Activated CD8-positive, alpha-beta memory T cell treated with anti-CD3 and anti-CD28 coated beads for 48 hours (primary cell): Measurements from ENCODE around the gene SCAMP4.

Experiments
- DNase-seq, 3 experiments: peaks; one replicate each; pipeline ENCODE4 v3.0.0-alpha.2; 2020; ENCODE audit warnings: low read depth in 2 of 3, low spot score in 2 of 3

Gene SCAMP4

DNA sequence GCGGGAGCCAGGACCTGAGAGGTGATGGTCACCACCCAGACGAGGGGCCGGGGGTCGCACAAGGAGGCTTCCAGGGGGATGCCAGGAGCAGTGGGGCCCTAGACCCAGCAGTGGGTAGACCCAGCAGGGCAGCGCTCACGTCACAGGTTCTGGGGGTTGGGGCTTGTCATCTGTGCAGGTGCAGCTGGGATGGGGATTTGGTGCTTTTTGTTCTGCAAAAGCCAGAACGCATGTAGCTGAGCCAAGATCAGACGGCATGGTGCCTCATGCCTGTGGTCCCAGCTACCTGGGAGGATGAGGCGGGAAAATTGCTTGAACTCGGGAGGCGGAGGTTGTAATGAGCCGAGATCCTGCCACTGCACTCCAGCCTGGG lies 50.9 kb downstream of the SCAMP4 start:
- no peak for DNase-seq

DNA sequence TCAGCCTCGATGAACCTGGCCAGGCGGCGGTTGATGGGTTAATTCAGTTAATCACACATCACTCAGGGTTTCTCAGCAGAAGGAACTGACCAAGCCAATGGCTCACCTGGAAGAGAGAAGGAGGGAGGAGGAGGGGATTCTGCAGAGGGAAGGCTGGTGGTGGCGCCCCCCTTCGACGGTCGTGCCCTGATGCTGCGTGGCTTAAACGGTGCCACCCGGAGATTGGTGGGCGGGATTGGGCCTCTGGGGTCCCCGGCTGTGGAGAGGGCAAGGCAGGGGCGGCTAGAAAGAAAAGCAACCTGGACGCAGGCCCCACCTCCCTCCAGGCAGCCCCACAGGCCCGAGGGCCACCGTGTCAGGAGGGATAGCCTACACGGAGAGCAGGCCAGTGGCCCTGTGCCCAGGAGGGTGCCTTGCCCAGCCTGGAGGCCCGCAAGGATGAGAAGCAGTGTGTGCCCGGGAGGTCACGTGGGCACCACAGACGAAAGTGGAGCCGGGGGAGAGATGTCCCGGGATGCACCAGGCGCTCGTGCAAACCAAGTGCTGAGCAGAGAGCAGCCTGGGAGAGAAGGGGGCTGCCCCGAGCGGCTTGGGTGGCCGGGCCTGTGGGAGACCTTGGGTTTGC lies 51.8 kb downstream of the SCAMP4 start:
- no peak for DNase-seq

DNA sequence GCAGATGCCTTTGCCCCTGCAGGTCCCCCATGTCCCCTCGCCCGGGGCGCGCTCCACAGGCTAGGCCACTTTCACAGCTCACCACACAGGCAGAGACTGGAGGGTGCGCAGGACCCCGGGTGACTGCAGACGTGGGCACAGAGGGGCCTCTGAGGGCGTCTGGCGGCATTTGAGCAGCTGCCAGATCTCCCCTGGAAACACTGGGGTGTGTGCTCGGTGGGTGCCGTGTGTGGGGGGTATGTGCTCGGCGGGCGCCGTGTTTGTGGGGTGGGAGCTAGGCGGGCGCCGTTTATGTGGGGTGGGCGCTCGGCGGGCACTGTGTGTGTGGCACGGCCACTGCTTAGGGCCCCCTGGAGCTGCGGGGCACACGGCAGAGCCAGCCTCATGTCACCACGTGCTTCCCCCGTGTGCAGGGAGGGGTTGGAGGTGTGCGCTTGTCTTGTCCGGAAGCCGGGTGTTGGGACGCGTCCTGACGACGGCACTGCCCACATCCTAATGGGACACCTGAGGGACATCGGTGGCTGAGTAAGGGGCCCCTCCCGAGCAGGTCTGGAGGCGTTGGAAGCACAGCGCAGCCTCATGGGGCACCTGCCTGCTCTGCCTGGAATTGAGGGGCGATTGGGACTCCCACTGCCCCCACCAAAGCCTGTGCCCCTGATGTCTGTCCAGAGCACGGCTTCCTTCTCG lies 52.5 kb downstream of the SCAMP4 start:
- no peak for DNase-seq

DNA sequence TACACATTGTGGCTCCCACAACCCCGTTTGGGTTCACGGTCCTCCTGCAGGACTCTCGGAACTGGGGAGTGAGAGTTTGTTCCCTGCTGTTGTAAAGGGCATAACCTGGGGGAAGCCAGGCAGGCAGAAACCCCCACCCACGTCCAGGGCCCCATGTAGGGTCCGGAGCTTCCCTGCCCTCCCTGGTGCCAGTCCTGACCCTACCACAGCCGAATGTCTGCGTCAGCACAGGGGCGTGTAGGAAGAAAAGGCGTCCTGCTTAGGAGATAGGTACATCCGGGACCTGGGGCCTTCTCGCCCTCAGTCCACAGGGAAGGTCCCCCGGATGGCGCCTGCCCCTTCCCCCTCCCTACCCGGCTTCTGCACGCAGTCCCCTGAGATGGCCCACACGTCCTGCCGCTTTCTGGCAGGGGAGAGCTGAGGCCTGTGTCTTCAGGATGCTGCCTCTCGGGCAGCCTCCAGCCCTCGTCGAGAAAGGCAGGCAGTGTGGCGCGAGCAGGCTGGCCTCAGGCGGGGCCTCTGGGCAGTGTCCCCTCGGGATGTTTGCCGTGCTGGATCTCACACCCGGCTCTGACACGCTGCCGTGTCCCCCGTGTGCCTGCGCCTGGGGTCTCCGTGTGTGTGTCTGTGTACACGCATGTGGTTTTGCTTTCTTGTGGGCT lies 54.9 kb downstream of the SCAMP4 start:
- DNase-seq: no peak

DNA sequence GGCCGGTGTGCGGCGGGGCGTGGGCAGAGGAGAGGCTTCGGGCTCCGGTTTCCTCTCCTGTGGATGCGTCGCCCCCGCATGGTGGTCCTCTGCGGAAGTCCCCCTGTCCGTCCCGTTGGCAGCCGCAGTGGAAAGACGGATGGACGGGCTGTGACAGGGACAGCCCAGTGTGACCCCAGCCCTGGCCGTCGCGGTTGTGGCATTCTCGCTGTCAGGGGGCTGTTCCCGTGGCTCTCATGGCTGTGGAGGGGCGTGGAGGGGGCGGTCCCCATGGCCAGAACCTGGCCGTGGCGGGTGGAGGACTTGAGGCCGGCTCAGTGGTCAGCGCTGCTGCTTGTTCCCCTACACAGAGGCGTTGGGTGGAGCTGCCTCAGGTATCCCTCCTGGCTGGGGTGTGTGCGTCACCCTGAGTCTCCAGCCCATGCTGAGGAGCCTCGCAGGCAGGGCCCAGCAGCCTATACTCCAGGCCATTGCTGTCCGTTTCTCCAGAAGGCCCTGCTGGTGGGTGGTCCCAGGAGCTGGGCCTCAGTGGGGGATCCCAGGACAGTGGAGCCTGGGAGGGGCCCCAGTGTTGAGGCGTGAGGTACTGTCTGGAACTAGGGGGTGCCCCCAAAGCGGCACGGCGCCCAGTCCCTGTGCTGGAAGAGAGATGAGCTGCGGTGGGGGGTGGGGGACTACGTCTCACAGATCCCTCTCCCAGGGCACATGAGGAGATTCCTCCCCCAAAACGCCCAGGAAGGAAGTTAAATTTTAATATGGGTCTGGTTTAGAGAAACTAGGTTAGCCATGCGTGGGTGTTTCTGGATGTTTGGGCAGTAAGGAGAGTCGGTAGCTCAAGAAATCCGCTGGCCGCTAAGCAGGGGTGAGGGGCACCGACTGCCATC lies 56.0 kb downstream of the SCAMP4 start:
- no peak for DNase-seq

DNA sequence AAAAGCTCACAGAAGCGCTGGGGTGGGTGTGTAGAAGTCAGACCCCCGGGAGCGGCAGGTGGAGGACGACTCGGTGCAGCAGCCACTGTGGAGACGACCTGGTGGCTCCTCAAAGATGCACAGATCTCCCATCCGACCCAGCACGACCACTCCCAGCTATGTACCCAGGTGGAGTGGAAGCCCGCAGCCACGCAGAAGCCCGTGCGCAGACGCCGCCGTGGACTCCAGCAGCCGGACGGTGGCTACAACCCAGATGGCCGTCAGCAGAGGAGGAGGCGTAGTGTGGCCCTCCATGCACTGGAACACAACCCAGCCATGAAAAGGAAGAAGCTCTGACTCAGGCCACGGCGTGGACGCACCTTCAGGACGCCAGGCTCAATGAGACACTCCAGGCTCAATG lies 57.5 kb downstream of the SCAMP4 start:
- no peak for DNase-seq

DNA sequence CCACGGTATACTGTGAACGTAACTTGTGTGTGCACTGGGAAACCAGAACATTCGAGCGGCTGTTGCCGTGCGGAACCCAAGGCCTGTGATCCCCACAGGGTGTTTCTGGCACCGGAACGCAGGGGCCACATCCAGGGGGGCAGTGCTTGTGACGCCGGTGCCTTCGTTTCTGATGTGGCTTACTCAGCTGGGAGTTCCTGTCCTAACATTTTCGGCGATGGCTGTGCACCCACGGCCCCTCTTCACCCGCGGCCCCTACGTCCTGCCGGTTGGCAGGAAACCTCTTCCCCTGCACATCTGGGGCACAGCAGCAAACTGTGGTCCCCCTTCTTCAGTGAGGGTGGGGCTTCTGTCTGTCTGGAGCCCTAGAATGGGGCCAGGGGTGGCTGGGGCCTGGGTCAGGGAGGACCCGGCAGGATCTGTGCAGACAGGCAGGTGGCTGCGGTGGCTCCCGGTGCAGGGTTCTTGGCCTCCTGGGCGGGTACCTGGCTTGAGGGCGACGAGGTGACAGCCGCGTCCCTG lies 61.9 kb downstream of the SCAMP4 start:
- DNase-seq: peak in 1 of 3 experiments; percentile 4

DNA sequence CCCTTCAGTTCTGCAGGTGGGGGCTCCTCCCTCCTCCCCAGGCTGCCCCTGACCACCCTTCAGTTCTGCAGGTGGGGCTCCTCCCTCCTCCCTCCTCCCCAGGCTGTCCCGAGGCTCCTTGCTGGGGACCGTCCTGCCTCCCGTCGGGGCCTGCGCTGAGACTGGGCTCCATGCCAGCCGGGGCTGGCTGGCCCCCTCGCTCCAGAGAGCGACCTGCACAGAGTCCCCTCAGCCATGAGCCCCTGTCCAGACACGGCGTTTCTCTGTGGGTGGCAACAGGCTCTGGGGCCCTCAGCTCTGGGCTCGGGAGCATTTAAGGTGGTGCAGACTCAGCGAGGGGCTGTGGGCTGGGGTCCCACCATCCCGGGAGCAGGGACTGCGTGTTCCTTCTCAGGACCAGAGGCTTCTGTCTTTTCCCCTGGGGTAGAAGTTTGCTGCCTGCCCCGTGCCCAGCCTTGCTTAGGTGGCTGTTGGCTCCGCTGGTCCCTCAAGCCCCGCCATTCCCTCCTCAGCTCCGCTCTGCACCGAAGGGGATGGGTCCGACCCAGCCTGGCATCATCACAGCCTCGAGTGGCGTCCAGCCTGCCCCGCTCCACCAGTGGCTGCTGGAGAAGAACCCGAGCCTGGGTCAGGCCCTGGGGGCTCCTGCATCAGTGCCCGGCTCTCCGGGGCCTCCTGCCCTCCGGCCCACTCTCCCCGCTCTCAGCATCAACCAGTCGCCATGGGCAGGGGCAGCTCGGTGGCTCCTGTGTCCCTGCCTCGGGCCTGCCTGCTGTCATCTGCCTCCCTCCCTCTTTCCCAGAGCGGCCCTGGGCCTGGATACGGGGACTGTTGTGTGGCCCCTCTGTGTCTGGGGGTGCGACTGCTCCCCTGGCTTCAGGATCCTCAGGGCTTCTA lies 63.3 kb downstream of the SCAMP4 start:
- no peak for DNase-seq

DNA sequence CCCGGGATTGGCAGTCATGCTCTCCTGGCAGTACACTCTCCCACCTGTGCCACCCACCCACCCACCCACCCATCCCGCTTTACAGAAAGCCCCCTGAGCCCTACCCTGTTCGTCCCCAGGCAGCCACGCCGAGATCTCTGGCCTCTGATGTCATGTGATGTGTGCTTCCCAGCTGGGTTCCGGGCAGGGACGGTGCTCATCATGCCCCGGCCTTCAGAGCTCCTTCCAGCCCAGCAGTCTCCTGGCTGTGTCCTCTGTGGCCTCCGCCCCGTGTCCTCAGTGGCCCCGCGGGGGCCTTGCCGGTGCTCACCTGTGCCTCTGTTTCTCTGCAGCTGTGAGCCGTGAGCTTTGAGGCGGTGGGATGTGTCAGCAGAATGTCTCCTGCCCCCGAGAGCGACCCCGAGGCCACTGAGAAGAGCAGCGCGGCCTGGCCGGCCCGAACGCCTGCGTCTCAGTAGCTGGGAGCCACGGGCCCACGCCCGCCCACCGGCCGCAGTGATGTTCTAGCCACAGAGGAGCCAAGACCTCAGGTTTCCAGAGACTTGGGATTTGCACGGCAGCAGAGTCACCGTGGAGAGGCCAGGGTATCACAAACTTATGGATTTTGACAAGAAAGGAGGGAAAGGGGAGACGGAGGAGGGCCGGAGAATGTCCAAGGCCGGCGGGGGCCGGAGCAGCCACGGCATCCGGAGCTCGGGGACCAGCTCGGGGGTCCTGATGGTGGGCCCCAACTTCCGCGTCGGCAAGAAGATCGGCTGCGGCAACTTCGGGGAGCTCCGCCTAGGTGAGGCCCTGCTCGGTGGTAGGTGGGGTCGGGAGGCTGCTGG lies 64.2 kb downstream of the SCAMP4 start:
- DNase-seq: no peak

DNA sequence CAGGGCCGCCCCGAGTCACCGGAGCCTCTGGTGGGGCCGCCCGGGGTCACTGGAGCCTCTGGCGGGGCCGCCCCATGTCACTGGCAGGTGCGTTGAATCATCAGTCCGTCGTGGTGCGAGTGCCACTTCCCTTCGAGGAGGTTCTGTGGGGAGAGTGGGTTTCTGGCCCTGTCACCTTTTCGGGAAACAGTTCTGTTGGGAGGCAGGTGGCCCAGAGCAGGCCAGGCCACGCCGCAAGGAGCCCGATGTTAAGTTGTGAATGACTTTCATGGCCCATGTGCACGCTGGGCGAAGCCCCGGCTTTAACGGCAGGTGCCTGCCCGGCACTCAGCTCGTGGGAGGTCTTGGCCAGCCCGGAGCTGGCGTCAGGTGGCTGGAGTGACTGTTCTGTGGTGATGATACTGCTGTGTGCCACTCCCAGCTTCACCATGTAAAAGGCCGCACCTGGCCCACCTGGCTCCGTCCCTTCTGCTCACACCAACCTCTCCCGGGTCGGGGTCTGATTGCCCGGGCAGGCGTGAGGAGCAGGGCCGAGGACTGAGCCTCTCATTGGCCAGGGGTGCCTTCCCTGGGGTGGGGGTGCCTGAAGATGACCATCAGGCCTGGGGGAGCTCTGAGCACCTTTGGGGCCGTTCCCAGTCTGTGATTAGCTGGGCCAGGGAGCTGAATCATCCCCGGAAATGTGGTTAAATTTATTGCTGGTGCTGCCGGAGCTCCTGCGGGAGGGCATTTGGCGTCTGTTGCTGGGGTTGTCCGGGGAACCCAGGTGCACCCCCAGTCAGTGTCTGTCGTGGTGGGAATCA lies 65.0 kb downstream of the SCAMP4 start:
- no peak for DNase-seq

DNA sequence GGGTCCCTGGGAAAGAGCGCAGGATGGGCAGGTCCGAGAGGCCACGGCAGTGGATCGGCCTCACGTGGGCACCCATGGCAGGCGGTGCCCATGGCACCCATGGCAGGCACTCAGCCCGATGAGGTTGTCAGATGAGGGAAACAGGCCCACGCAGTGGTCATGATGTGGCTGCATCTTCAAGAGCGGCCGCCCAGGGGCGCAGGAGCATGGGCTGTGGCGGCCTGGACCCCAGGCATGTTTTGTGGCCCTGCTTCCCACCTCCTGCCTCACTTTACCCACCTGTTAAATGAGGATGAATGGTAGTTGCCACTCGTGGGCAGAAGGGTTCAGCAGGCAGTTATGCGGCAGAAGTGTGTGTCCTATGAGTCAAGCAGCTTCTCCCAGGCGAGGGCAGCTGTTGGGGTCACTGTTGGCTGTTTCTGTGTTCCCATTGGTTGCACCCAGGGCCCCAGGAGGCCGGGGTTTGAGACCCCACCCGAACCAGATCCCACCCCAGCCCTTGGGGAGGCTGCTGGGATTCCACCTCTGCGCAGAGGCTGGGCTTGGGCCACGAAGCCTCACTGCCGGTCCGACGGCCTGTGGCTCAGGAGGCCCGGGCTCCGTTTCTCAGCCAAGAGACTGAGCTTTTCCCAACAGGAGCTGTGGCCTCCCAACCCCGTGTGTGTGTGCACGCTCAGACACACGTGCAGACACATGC lies 65.8 kb downstream of the SCAMP4 start:
- DNase-seq: no peak

DNA sequence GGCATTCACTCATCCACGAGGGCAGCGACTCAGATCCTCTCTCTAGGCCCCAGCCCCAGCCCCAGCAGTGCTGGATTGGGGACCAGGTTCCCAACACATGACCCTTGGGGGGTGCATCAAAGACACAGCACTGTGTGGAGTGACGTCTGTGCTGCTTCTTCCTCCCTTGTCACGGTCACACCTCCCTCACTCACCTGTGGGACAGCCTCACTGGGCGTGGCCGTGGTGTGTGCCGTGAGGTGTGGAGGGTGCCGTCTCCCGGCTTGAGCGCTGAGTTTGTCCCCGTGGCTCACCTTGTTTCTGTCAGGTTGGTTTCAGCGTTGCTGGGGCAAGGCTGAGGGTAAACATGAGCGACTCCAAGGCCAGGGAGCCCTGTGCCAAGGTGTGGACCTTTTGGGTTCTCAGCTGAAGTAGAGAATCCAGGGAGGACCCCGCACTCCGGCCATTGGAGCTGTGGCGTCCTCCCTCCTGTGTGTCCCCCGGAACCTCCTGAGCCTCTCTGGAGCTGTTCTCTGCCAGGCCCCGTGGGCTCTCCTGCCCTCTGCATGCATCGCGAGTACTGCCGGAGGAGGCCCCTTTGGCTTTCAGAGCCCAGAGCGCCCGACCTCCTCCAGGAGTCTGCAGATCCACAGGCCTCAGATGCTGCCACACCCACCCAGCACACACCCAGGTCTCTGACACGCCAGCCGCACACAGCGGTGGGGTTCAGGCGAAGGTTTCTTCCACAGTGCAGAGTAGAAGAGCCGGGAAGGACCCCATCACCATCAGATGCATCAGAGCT lies 69.4 kb downstream of the SCAMP4 start:
- no peak for DNase-seq

DNA sequence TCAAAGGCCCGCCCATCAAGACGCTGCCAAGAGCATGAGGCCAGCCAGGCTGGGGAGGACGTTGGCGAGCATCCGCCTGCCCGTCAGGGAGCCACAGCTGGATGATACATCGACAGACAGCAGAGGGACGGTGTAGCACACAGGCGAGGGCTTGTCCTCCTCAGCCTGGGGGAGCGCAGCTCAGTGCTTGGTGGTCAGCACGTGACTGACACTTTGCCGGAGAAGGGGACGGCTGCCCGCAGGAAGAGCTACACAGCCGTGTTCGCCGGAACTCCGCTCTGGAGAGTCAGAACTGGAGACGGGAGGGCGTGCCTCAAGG lies 69.9 kb downstream of the SCAMP4 start:
- no peak for DNase-seq
